SJSA1 (cell line): ENCODE measurements around the gene TLCD4. TPM values are rescaled to one million over a fixed set of nuclear protein-coding genes. Genes with fewer than 3 reads are reported as not detected.
A peak's percentile ranks its signal among the peaks of the same experiment; 100 is the strongest.

ENCODE experiments used
- DNase-seq, 2 experiments: peaks; one replicate each; pipeline ENCODE4 v3.0.0-alpha.2; 2015 to 2020; ENCODE audit warnings: low spot score in 2 of 2, low read depth in 1 of 2
- H3K27ac ChIP-seq: fragments of 250-450 bp; sonication (Bioruptor Pico); 2 replicates; pipeline ENCODE4 v1.5.1; 2020; ENCODE audit warnings: mild to moderate bottlenecking, moderate library complexity
- H3K27me3 ChIP-seq: fragments of 250-450 bp; sonication (Bioruptor Pico); replicated peaks from 2 replicates; pipeline ENCODE4 v1.5.1; 2020; ENCODE audit warnings: mild to moderate bottlenecking, moderate library complexity
- H3K36me3 ChIP-seq: fragments of 250-450 bp; sonication (Bioruptor Pico); 2 replicates; pipeline ENCODE4 v1.5.1; 2020; ENCODE audit warnings: mild to moderate bottlenecking
- H3K4me1 ChIP-seq: fragments of 250-450 bp; sonication (Bioruptor Pico); replicated peaks from 2 replicates; pipeline ENCODE4 v1.6.1; 2021; ENCODE audit warnings: mild to moderate bottlenecking
- H3K4me3 ChIP-seq: fragments of 250-450 bp; sonication (Bioruptor Pico); 2 replicates; pipeline ENCODE4 v1.5.1; 2020; ENCODE audit warnings: mild to moderate bottlenecking
- H3K9me3 ChIP-seq: fragments of 250-450 bp; sonication (Bioruptor Pico); replicated peaks from 2 replicates; pipeline ENCODE4 v1.5.1; 2020; ENCODE audit warnings: mild to moderate bottlenecking
- total RNA-seq: library from RNA; depleted of rRNA; stranded (reverse); fragments of >200 nt; shearing (Covaris generic); gene quantifications from 2 replicates; pipeline ENCODE4 v1.2.3, GENCODE V29; 2014

Gene TLCD4
- total RNA-seq, 1 experiment from 2014 or later = 2.5 TPM

DNA sequence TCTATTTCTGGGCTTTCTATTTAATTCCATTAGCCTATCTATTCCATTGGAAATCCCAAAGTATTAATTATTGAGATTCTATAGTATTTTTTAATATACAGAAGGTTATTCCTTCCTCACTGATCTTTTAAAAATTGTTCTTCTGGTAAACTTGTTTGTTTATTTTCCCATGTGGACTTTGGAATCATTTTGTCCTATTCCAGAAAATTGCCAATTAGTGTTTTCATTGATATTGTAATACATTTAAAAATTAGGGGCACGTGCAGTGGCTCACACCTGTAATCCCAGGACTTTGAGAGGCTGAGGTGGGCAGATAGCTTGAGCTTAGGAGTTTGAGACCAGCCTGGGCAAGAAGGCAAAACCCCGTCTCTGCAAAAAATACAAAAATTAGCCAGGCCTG is 8.4 kb upstream of the TLCD4 start:
- no peak for DNase-seq
- Histone ChIP-seq H3K9me3 (no peaks in the 10 kb centered on the region), H3K27ac (no peak overlapping the region), H3K36me3 (no peaks in the 10 kb centered on the region), H3K4me3 (no peak overlapping the region), H3K27me3 (no peaks in the 10 kb centered on the region), H3K4me1 (no peaks in the 10 kb centered on the region)

DNA sequence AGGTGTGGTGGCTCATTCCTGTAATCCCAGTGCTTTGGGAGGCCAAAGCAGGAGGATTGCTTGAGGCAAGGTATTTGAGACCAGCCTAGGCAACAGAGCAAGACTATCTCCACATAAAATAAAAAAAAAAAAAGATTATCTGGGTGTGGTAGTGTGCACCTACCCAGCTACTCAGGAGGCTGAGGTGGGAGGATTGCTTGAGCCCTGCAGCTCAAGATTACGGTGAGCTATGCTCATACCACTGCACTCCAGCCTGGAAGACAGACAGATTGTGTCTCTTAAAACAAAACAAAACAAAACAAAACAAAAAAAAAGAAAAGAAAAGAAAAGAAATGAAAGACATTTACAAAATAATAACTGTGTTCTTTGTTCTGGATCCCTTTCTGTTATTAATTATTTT is 6.1 kb upstream of the TLCD4 start:
- no peaks in the 10 kb centered on the region for H3K9me3 ChIP-seq
- H3K4me3 ChIP-seq = no peak overlapping the region
- no peaks in the 10 kb centered on the region for H3K36me3 ChIP-seq
- no peaks in the 10 kb centered on the region for H3K27me3 ChIP-seq
- H3K4me1 ChIP-seq = no peaks in the 10 kb centered on the region
- H3K27ac ChIP-seq = no peak overlapping the region
- no peak for DNase-seq

DNA sequence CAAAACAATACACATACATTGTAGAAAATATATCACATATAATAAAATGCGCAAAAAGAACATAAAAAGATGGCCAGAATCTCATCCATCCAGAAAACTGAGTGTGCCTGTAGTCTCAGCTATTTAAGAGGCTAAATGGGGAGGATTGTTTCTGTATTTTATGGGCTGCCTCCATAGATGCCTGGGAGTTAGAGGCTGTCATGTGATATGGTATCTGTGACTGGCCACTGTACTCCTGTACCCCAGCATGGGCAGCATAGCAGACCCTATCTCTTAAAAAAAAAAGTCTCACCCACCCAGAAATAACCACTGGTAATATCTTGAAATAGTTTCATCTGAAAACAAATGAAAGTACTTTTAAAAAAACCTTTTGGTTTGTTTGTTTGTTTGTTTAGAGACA is 3.5 kb upstream of the TLCD4 start:
- H3K9me3 ChIP-seq = peaks cover 3% of the 10 kb centered on the region; the same call in 1 of the 2 replicates
- peaks cover 11% of the 10 kb centered on the region for H3K27me3 ChIP-seq
- no peak overlapping the region for H3K4me3 ChIP-seq
- H3K4me1 ChIP-seq = peaks cover 13% of the 10 kb centered on the region
- H3K27ac ChIP-seq = no peak overlapping the region
- peaks cover 5% of the 10 kb centered on the region; the same call in 1 of the 2 replicates for H3K36me3 ChIP-seq
- DNase-seq = no peak

DNA sequence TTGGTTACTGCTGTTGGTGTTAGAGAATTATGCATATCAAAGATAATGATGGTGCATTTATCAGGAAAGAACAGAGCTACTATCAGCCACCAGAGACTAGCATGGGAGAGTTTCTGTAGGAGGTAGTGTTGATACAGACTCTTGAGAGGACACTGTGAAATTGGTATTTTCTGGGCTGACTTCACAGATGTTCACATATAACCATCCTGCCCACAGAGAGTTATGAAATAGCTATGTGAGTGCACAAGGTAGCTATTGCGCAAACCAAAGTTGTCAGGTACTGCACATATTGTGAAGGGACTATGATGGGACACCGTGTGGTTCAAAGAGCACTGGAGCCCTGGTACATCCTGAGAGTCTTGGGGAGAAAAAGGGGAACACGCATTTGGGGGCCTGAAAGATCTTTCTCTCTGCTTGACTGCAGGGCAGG is 1.4 kb upstream of the TLCD4 start:
- peaks cover 13% of the 10 kb centered on the region for H3K4me1 ChIP-seq
- H3K9me3 ChIP-seq = peaks cover 3% of the 10 kb centered on the region; the same call in 1 of the 2 replicates
- no peak overlapping the region for H3K27ac ChIP-seq
- peaks cover 5% of the 10 kb centered on the region; the same call in 1 of the 2 replicates for H3K36me3 ChIP-seq
- no peak for DNase-seq
- H3K4me3 ChIP-seq = no peak overlapping the region
- peaks cover 15% of the 10 kb centered on the region for H3K27me3 ChIP-seq

DNA sequence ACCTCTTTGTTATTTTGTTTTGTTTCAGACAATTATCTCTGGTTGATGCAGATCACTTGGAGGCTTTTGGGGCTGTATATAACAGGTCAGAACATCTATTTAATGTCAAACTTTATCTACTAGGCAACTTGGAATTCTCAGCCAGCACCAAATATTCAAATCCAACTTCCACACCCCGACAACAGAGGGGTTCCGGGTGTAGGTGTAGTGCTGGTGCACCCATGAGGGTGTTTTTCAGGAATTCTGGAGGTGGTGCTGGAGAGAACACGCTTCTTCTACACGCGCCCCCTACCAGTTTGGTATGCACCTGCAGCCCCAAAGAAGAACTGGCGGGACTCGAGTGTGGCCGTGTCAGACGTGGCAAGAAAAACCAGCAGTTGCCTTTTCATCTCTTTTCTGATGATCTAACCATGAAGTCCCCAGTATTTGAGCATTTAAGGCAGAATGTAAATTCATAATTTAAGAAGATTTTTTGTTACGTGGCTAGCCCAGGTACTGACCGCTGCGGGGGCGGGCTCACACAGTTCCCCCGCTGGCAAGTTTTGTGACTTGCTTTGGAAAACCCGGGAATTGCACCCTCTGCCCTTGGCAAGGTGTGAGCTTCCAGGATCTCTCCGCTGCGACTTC is 462 bp upstream of the TLCD4 start:
- Histone ChIP-seq H3K9me3 (peaks cover 3% of the 10 kb centered on the region; the same call in 1 of the 2 replicates), H3K27me3 (peaks cover 15% of the 10 kb centered on the region), H3K36me3 (peaks cover 5% of the 10 kb centered on the region; the same call in 1 of the 2 replicates), H3K4me3 (peak overlapping the region; percentile 83), H3K4me1 (peaks cover 13% of the 10 kb centered on the region), H3K27ac (no peak overlapping the region)
- peak; percentile 51 to 60 for DNase-seq

DNA sequence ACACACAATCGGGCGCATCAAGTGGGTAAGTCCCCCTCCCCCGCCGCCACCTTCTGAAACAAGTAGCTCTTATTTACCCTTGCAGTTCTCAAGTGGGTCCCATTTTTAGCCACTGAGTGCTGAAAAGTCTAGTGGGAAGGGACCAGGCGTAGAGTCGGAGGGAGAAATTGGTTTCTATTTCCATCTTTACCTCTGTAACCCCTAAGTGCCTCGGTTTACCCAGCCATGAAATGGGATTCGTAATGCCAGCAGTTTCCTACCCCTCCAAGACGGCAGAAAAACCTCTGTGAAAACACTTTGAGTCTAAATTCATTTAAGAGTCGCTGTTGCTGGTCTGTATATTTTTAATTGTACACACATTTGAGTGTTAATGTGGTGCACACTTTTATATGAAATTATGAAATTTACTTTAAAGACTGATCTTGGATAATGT is 928 bp downstream of the TLCD4 start:
- H3K4me1 ChIP-seq = peaks cover 13% of the 10 kb centered on the region
- H3K4me3 ChIP-seq = peak overlapping the region; percentile 83
- no peak for DNase-seq
- H3K27ac ChIP-seq = no peak overlapping the region
- peaks cover 15% of the 10 kb centered on the region for H3K27me3 ChIP-seq
- H3K36me3 ChIP-seq = peaks cover 5% of the 10 kb centered on the region; the same call in 1 of the 2 replicates
- H3K9me3 ChIP-seq = peaks cover 3% of the 10 kb centered on the region; the same call in 1 of the 2 replicates

DNA sequence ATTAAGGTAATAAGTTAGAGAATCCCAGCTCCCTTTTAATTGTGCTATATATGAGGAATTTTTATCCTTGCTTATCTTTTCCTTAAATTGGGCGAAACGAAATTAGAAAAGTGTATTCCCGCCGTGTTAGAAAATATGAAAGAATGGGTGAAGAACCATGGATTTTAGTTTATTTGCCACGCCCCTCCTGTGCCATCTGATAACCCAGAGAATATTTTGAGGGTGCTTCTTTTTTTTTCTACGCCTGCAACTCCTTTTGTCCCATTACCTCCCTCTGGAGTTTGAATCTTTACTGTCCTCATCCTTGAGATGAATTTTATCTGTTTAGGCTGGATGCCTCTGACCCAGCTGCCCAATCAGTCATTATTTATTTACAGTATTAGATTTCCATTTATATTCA is 1.6 kb downstream of the TLCD4 start:
- peaks cover 5% of the 10 kb centered on the region; the same call in 1 of the 2 replicates for H3K36me3 ChIP-seq
- no peak overlapping the region for H3K4me3 ChIP-seq
- peaks cover 3% of the 10 kb centered on the region; the same call in 1 of the 2 replicates for H3K9me3 ChIP-seq
- no peak for DNase-seq
- H3K4me1 ChIP-seq = peaks cover 13% of the 10 kb centered on the region
- no peak overlapping the region for H3K27ac ChIP-seq
- H3K27me3 ChIP-seq = peaks cover 15% of the 10 kb centered on the region

DNA sequence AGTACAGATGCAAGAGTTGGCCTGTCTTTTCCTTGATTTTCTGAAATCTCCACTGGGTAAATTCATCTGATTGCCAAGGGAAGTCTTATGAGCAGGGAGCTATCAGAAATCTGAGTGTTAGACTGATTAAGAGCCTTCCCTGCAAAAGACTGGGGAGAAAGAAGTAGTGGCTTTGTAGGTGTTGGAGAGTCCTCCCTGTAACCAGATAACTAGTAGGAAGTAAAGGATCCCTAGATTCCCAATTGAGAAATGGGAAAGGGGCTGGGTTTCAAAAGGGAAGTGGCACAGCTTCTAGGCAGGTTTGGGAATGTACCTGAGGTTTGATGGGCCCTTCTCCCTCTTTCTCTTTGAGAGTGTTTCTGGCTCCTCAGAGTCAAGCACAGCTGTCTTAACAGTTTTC is 2.1 kb downstream of the TLCD4 start:
- no peak for DNase-seq
- Histone ChIP-seq H3K9me3 (peaks cover 3% of the 10 kb centered on the region; the same call in 1 of the 2 replicates), H3K4me1 (peaks cover 13% of the 10 kb centered on the region), H3K27me3 (peaks cover 15% of the 10 kb centered on the region), H3K36me3 (peaks cover 5% of the 10 kb centered on the region; the same call in 1 of the 2 replicates), H3K4me3 (no peak overlapping the region), H3K27ac (no peak overlapping the region)

DNA sequence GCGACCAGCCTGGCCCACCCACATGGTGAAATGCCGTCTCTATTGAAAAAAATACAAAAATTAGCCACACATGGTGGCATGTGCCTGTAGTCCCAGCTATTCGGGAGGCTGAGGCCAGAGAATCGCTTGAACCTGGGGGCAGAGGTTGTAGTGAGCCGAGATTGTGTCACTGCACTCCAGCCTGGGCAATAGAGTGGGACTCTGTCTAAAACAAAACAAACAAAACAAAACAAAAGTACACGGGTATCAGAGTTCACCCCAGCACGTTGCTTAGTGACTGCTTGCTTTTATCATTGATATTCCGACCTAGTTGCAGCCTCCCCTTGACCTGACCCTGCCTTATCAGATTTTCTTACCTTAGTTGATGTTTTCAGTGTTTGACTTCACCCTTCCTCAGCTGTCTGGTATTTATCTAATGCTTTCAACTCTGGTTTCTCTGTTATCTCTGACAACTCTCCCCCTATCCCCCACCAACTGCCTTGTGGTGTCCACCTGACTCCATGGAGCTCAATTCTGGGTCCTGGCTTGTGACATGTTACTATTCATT is 5.1 kb downstream of the TLCD4 start:
- DNase-seq = no peak
- Histone ChIP-seq H3K4me1 (peaks cover 10% of the 10 kb centered on the region), H3K36me3 (peaks cover 4% of the 10 kb centered on the region; the same call in 1 of the 2 replicates), H3K27me3 (peaks cover 15% of the 10 kb centered on the region), H3K4me3 (no peak overlapping the region), H3K9me3 (peaks cover 3% of the 10 kb centered on the region; the same call in 1 of the 2 replicates), H3K27ac (no peak overlapping the region)

DNA sequence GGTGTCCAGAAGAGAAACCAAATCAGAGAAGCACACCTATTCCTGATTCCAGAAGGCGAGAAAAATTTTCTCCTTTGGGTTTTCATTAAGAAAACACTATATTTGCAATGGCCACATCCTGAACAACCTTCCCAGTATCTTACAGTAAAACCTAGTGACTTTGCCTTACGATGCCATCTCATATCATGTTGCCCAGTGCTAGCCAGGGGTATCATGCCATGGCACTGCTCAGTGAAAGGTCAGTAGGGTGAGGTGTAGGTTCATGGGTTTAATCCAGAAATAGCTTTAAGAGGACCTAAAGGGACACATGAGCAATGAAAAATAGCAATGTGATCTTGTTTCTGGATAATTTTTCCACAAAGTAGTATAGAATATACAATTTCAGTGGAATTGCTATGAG is 7.2 kb downstream of the TLCD4 start:
- Histone ChIP-seq H3K27me3 (no peaks in the 10 kb centered on the region), H3K27ac (no peak overlapping the region), H3K9me3 (no peaks in the 10 kb centered on the region), H3K4me3 (no peak overlapping the region), H3K4me1 (no peaks in the 10 kb centered on the region), H3K36me3 (no peaks in the 10 kb centered on the region)
- DNase-seq = no peak

DNA sequence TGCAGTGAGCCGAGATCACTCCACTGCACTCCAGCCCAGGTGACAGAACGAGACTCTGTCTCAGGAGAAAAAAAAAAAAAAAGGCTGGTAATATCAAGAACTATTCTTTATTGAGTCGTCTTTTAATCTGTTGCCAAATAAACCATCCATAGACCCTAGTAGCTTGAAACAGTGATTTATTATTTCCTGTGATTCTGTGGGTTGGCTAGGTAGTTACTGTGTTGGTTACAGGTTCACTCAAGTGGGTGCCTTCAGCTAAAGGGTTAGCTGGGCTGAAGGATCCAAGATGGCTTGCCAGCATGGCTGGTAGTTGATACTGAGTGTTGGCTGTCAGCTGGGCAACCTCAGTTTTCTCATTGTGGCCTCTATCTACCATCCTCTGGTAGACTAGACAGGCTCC is 9.2 kb downstream of the TLCD4 start:
- Histone ChIP-seq H3K4me1 (no peaks in the 10 kb centered on the region), H3K36me3 (no peaks in the 10 kb centered on the region), H3K27ac (no peak overlapping the region), H3K27me3 (no peaks in the 10 kb centered on the region), H3K4me3 (no peak overlapping the region), H3K9me3 (no peaks in the 10 kb centered on the region)
- DNase-seq = no peak

DNA sequence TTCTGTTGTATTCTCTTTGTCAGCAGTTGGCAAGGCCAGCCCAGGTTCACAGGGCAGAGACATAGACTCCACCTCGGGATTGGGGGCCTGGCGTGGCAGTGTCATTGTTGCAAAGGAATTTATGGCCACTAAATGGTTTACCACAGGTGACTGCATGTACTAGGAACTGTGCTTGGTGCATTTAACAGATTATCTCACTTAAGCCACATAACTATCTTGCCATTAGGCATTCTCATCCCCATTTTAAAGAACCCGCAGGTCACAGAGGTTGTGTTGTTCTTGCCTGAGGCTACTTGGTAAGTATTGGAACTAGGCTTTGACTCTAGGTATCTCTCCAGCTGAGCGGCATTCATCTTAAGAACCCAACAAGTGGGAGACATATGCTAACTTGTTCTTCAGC is 9.7 kb downstream of the TLCD4 start:
- Histone ChIP-seq H3K27me3 (no peaks in the 10 kb centered on the region), H3K36me3 (no peaks in the 10 kb centered on the region), H3K4me1 (no peaks in the 10 kb centered on the region), H3K9me3 (no peaks in the 10 kb centered on the region), H3K27ac (no peak overlapping the region), H3K4me3 (no peak overlapping the region)
- DNase-seq = no peak

DNA sequence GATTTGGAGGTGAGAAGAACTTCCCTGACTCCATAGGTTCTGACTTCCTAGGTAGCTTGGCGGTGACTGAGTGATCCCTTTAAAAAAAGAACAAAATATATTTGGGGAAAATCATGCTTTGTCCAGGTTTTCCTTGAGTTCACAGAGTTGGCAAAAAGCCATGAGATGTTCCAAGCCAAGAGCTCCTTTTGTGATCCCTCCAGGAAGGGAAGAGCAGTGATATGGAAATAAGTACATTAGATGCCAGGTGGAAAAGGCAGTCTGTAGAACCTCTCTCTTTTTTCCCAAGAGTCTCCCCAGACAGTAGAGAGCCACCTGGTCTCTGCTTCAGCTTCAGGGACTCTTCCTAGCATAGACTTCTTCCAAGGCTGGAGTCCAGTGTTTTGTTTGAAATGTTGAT is 10.2 kb downstream of the TLCD4 start:
- Histone ChIP-seq H3K9me3 (no peaks in the 10 kb centered on the region), H3K4me3 (no peak overlapping the region), H3K27me3 (no peaks in the 10 kb centered on the region), H3K4me1 (no peaks in the 10 kb centered on the region), H3K36me3 (no peaks in the 10 kb centered on the region), H3K27ac (no peak overlapping the region)
- no peak for DNase-seq

DNA sequence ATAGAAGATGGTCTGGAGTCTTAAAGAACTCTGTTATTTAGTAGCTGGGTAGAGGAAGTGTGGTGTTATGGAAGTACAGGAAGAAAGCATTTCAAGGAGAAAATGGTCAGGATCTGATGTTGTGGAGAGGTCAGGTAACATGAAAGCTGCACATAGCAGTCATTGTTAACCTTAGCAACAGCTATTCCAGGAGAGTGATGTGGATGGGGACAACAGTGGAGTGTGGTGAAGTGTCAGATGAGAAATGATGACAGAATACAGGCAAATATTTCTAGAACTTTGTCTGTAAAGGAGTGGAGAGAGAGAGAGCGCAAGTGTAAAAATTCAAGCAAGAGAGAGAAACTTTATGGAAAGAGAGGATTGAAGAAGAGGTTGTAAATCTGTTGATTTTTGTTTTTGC is 15.6 kb downstream of the TLCD4 start:
- H3K9me3 ChIP-seq = no peaks in the 10 kb centered on the region
- no peak for DNase-seq
- H3K4me1 ChIP-seq = no peaks in the 10 kb centered on the region
- no peak overlapping the region for H3K27ac ChIP-seq
- H3K36me3 ChIP-seq = no peaks in the 10 kb centered on the region
- 0 out of 2 replicates have a peak, but pooled peaks cover 2% of the 10 kb centered on the region for H3K27me3 ChIP-seq
- no peak overlapping the region for H3K4me3 ChIP-seq
